Tibial artery (tissue), 4 donors: ENCODE results near the gene TBC1D8B.
"Not testable (repeated sequence)": the region's sequence is repeated elsewhere in the genome, so short reads cannot be mapped to it uniquely, and the experiment has no call there.

Experiments used
- DNase-seq, 2 donors: peaks; one replicate each; pipeline ENCODE4 v3.0.0-alpha.2; 2019
- H3K27ac ChIP-seq, 2 donors: fragments of 200-600 bp; sonication (generic) in 1 of 2; 1 replicate in 1 of 2; 2 replicates in 1 of 2; pipeline ENCODE4 v1.5.1; 2018 to 2019; ENCODE audit warnings: mild to moderate bottlenecking in 1 of 2
- H3K27me3 ChIP-seq, 2 donors: fragments of 200-600 bp; sonication (generic) in 1 of 2; one replicate each; pipeline versions ENCODE4 v1.5.1 to v1.6.0; 2016 to 2019
- H3K36me3 ChIP-seq, 3 donors: fragments of 200-600 bp; sonication (generic) in 2 of 3; one replicate each; pipeline ENCODE4 v1.5.1; 2016 to 2019; ENCODE audit warnings: mild to moderate bottlenecking in 2 of 3
- H3K4me1 ChIP-seq, 4 donors: fragments of 200-600 bp; sonication (generic) in 2 of 4; 1 replicate in 3 of 4; 2 replicates in 1 of 4; pipeline ENCODE4 v1.5.1; 2016 to 2019
- H3K4me3 ChIP-seq, 2 donors: fragments of 200-600 bp; sonication (generic) in 1 of 2; 1 replicate in 1 of 2; 2 replicates in 1 of 2; pipeline ENCODE4 v1.5.1; 2018 to 2019; ENCODE audit warnings: mild to moderate bottlenecking in 2 of 2
- H3K9me3 ChIP-seq, 3 donors: fragments of 200-600 bp; sonication (generic) in 1 of 3; one replicate each; pipeline ENCODE4 v1.5.1; 2016 to 2019
- intact Hi-C: fragments of 100-400 bp; cut with DNase I; formaldehyde crosslinking; loops from one replicate; pipeline ENCODE4 v1.15.0; 2023; ENCODE audit warnings: low total_unique reads
- TF ChIP-seq, protein P1 (sequence below), 2 experiments: fragments of 200-600 bp in 1 of 2; fragments of 450-650 bp in 1 of 2; IDR thresholded peaks; one replicate each; pipeline ENCODE4 v1.5.1; 2017 to 2019; ENCODE audit warnings: antibody characterized with exemption in 2 of 2, mild to moderate bottlenecking in 1 of 2, moderate library complexity in 1 of 2

The TBC1D8B gene

DNA sequence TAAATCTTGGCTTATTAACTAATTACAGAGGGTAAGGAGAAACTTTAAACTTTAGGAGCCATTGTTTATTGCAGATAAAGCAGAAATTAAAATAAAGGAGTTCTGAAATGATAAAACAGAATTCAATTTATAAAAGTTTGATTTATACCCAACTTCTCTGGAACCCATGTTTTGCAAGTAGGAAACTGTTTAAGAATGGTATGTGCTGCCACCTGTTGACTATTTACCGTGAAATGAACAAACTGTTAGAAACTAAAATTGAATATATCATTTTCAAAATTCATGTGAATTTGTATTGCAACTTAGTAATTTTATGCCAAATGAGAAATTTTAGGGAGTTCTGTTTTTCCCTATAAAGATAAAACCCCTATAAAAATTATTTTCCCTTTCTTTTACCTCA is 11.0 kb upstream of the TBC1D8B start:
- H3K36me3 ChIP-seq, result no peaks in the 10 kb centered on the region
- intact Hi-C loops, result loop anchor here (10.0 kb wide), 1 partner anchor 307 kb away; no protein-coding TSS in a partner anchor
- H3K4me3 ChIP-seq, result no peak overlapping the region
- H3K27me3 ChIP-seq, result no peaks in the 10 kb centered on the region
- no peaks in the 10 kb centered on the region for H3K4me1 ChIP-seq
- TF ChIP-seq, protein P1, sequence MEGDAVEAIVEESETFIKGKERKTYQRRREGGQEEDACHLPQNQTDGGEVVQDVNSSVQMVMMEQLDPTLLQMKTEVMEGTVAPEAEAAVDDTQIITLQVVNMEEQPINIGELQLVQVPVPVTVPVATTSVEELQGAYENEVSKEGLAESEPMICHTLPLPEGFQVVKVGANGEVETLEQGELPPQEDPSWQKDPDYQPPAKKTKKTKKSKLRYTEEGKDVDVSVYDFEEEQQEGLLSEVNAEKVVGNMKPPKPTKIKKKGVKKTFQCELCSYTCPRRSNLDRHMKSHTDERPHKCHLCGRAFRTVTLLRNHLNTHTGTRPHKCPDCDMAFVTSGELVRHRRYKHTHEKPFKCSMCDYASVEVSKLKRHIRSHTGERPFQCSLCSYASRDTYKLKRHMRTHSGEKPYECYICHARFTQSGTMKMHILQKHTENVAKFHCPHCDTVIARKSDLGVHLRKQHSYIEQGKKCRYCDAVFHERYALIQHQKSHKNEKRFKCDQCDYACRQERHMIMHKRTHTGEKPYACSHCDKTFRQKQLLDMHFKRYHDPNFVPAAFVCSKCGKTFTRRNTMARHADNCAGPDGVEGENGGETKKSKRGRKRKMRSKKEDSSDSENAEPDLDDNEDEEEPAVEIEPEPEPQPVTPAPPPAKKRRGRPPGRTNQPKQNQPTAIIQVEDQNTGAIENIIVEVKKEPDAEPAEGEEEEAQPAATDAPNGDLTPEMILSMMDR (IDR thresholded peaks at IDR 0.05), result no peak
- no peak for DNase-seq
- H3K27ac ChIP-seq, result no peak overlapping the region
- no peaks in the 10 kb centered on the region for H3K9me3 ChIP-seq

DNA sequence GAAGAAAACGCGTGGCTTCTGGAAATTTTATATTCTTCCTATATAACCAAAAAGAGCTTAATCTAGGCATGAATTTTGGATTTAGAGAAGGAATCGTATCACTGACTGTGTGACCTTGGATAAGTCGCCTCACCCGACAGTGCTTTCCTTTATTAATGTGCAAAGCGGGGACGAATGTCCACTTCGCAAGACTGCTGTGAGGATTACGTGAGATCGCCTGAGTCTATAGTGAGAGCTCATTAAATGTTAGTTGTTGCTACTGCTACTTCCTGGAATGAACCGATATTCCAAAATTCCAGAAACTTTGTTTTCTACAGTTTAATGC is 448 bp upstream of the TBC1D8B start:
- intact Hi-C loops, result no loop called here
- Histone ChIP-seq H3K9me3 (no peaks in the 10 kb centered on the region), H3K27me3 (no peaks in the 10 kb centered on the region), H3K36me3 (no peaks in the 10 kb centered on the region), H3K4me3 (peak overlapping the region; percentile 63 to 74), H3K27ac (peak overlapping the region; percentile 46 to 63), H3K4me1 (no peaks in the 10 kb centered on the region)
- TF ChIP-seq, protein P1 (IDR thresholded peaks at IDR 0.05), result no peak
- no peak for DNase-seq

DNA sequence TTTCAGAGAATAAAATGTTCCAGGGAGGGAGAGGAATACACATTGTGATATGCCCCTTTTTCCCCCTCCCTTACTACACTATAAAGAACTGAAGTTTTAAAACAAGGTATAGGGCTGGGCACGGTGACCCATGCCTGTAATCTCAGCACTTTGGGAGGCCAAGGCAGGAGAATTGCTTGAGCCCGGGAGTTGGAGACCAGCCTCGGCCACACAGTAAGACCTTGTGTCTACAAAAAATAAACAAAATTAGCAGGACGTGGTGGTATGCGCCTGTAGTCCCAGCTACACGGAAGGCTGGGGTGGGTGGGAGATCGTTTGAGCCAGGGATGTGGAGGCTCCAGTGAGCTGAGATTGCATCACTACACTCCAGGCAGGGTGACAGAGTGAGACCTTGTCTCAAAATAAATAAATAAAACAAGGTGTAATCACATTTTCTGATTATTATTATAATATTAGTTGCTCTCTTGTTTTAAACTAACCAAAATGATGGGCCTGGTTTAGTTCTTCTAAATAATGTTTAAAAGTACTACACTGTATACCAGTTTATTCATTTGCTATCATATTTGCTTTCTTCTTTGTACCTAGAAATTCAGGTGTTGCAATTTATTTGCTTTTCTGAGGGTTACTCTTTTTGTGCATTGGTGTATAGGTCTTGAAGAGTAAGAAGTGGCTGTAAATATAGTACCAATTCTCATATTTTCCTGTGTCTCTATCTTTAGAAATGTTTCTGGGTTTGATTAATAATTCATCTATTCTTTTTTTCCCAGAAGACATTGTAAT is 8.8 kb downstream of the TBC1D8B start:
- no peak overlapping the region for H3K27ac ChIP-seq
- H3K4me3 ChIP-seq, result no peak overlapping the region
- intact Hi-C loops, result no loop called here
- TF ChIP-seq, protein P1 (IDR thresholded peaks at IDR 0.05), result no peak
- H3K27me3 ChIP-seq, result no peaks in the 10 kb centered on the region
- no peaks in the 10 kb centered on the region for H3K9me3 ChIP-seq
- no peaks in the 10 kb centered on the region for H3K4me1 ChIP-seq
- DNase-seq, result no peak
- H3K36me3 ChIP-seq, result no peaks in the 10 kb centered on the region

DNA sequence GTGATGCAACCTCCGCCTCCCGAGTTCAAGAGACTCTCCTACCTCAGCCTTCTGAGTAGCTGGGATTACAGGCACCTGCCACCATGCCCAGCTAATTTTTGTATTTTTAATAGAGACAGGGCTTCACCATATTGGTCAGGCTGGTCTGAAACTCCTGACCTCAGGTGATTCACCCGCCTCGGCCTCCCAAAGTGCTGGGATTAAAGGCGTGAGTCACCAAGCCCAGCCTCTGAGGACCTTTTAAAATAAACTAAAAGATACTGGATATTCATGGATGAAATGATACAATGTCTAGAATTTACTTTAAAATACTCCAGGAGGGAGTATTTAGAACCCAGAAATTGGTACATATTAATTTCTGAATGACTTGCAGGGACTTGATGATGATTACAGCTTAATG is 10.5 kb downstream of the TBC1D8B start:
- H3K4me1 ChIP-seq, H3K9me3 ChIP-seq, H3K36me3 ChIP-seq, intact Hi-C loops, H3K27me3 ChIP-seq, H3K4me3 ChIP-seq, DNase-seq, H3K27ac ChIP-seq: not testable (repeated sequence)

DNA sequence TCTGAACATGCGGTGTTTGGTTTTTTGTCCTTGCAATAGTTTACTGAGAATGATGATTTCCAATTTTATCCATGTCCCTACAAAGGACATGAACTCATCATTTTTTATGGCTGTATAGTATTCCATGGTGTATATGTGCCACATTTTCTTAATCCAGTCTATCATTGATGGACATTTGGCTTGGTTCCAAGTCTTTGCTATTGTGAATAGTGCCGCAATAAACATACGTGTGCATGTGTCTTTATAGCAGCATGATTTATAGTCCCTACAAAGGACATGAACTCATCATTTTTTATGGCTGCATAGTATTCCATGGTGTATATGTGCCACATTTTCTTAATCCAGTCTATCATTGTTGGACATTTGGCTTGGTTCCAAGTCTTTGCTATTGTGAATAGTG is 11.6 kb downstream of the TBC1D8B start:
- DNase-seq, H3K27ac ChIP-seq, H3K4me1 ChIP-seq, H3K4me3 ChIP-seq, H3K36me3 ChIP-seq, intact Hi-C loops, H3K9me3 ChIP-seq, H3K27me3 ChIP-seq: not testable (repeated sequence)

DNA sequence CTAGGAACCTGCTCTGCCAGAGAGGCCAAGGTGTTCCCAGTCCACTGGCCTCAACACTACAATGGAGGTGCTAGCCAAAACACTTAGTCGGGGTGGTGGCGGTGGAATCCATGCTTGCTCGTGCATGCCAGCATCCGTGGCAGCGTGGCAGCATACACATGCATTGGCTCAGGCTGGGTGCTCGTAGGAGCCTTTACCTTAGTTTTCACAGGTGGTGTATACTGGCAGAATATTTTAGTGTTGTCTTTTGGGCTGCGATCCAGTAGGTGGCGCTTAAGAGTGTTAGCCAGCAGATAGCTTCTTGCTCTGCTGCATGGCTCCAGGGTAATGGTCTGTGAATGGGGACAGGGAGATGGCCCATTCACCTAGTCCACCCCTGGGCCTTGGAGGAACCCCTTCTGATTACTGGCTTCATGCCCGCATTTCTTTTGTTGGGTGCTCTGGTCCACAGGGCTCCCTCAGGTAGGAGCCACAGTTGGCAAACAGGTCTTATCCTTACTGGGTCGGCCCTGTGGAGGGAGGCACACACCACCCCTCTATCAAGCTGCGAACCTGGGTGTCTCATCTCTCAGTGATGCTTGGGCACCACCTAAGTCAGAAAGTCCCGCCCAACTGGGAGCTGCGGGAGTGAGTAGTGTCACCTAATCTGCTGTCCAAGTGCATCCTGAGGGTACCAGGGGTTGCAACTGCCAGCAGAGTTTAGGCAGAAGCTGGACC is 60.7 kb downstream of the TBC1D8B start:
- TF ChIP-seq, protein P1 (IDR thresholded peaks at IDR 0.05), result no peak
- Histone ChIP-seq H3K9me3 (peaks cover 0 to 12% (median 7%) of the 10 kb centered on the region in 3 donors), H3K4me3 (no peak overlapping the region), H3K36me3 (no peaks in the 10 kb centered on the region), H3K27ac (no peak overlapping the region), H3K27me3 (no peaks in the 10 kb centered on the region), H3K4me1 (no peaks in the 10 kb centered on the region)
- DNase-seq, result no peak
- intact Hi-C loops, result no loop called here
